Heart left ventricle (tissue), 16 donors: Measurements from ENCODE around the gene SHROOM1. TPM values are rescaled to one million over a fixed set of nuclear protein-coding genes. Genes with fewer than 3 reads are reported as not detected.

Source experiments
- ATAC-seq, 4 donors: fragments of 200-7000 bp; cut with Tn5 transposase; one replicate each; pipeline ENCODE4 v1.9.1; 2020 to 2022; ENCODE audit warnings: moderate library complexity in 4 of 4, mild to moderate bottlenecking in 3 of 4, moderate number of reproducible peaks in 1 of 4
- DNase-seq, 5 donors: peaks; one replicate each; pipeline ENCODE4 v3.0.0-alpha.2; 2020
- H3K27ac ChIP-seq, 12 donors: fragments of 200-600 bp; sonication (generic) in 4 of 12; one replicate each; pipeline versions ENCODE4 v1.5.0 to v1.8.0; 2016 to 2022; ENCODE audit warnings: mild to moderate bottlenecking in 2 of 12
- H3K27me3 ChIP-seq, 9 donors: fragments of 200-600 bp; sonication (generic) in 2 of 9; one replicate each; pipeline versions ENCODE4 v1.5.1 to v1.8.0; 2016 to 2022; ENCODE audit warnings: mild to moderate bottlenecking in 3 of 9
- H3K36me3 ChIP-seq, 9 donors: fragments of 200-600 bp; sonication (generic) in 2 of 9; one replicate each; pipeline versions ENCODE4 v1.5.0 to v1.8.0; 2018 to 2022; ENCODE audit warnings: mild to moderate bottlenecking in 2 of 9
- H3K4me1 ChIP-seq, 12 donors: fragments of 200-600 bp; sonication (generic) in 4 of 12; one replicate each; pipeline versions ENCODE4 v1.5.0 to v1.8.0; 2016 to 2022; ENCODE audit warnings: mild to moderate bottlenecking in 3 of 12
- H3K4me3 ChIP-seq, 12 donors: fragments of 200-600 bp; sonication (generic) in 4 of 12; one replicate each; pipeline versions ENCODE4 v1.5.0 to v1.8.0; 2017 to 2022; ENCODE audit warnings: mild to moderate bottlenecking in 9 of 12, moderate library complexity in 4 of 12
- H3K9me3 ChIP-seq, 12 donors: fragments of 200-600 bp; sonication (generic) in 4 of 12; one replicate each; pipeline versions ENCODE4 v1.5.0 to v1.8.0; 2016 to 2022; ENCODE audit warnings: mild to moderate bottlenecking in 1 of 12
- POLR2A ChIP-seq, 2 donors: fragments of 450-650 bp; IDR thresholded peaks; one replicate each; pipeline ENCODE4 v1.6.1; 2017; ENCODE audit warnings: antibody characterized with exemption in 2 of 2, mild to moderate bottlenecking in 2 of 2, moderate library complexity in 2 of 2
- WGBS, 4 donors: extraction: QIAGEN DNeasy Blood & Tissue Kit in 2 of 4; methylation state at CpG; one replicate each; pipeline versions ENCODE4 v1.1.5 to v1.1.7; 2013 to 2018; 5-methylcytosine and 5-hydroxymethylcytosine counted together
- intact Hi-C, 10 donors: fragments of 100-400 bp; cut with DNase I; formaldehyde crosslinking; loops; one replicate each; pipeline versions ENCODE4 v1.11.1 to v1.14.2; 2022
- polyA plus RNA-seq, 2 donors: library from polyadenylated mRNA; stranded (reverse); fragments of 200-250 nt; gene quantifications; one replicate each; pipeline ENCODE4 v1.2.3, GENCODE V29; 2013
- total RNA-seq, 9 donors: library from RNA; depleted of rRNA in 2 of 9; stranded (reverse); fragments of >200 nt in 2 of 9; fragmentation: NEBNext Ultra II Directional in 3 of 9; extraction: Animal tissue kit (Norgen Biotek cat#: 25700) in 3 of 9; gene quantifications; one replicate each; pipeline versions ENCODE4 v1.1.0 to v1.2.4, GENCODE V29; 2016 to 2023
- TF ChIP-seq, protein P1 (sequence below), 12 donors: fragments of 200-600 bp; sonication (generic) in 4 of 12; IDR thresholded peaks; one replicate each; pipeline versions ENCODE4 v1.5.0 to v1.8.0; 2018 to 2022; ENCODE audit warnings: antibody characterized with exemption in 12 of 12, mild to moderate bottlenecking in 5 of 12
- donor health status: ischemic (EF 13 %, LVEDD 7.1; RV severe dilation, severe dysfunction).
- donor health status: healthy with polysubstance abuse.
- donor health status: DM: no; HTN: yes; CAD: no.
- donor health status: DM: no; HTN: no; CAD: no.
- donor health status: ischemic (EF 25% LVEDD 6.9; RV normal size, moderate dysfunction).
- donor health status: ischemic (EF 25% LVEDD 5.7; RV mildly dilated, moderate dysfunction).
- donor health status: healthy.
- donor health status: DM: yes; HTN: yes; CAD: no.
- donor health status: ischemic (EF 35%, LVEDD 5.7; RV mildly dilated, moderate dysfunction).
- donor health status: nonischemic (EF 11% LVEDD 7.7; RV severe dilation, severe dysfunction).
- donor health status: DM: yes; HTN: yes; CAD: no.
- donor health status: PGD.
- donor health status: ischemic (EF 29% LVEDD 5.4; RV normal size, mild dysfunction).
- donor health status: nonischemic (EF 23%, LVEDD 6.1; RV moderate dilation, normal function).

Gene SHROOM1
- total and polyA plus RNA-seq, 11 donors = 2.0 to 6.8 (median 4.7) TPM

DNA sequence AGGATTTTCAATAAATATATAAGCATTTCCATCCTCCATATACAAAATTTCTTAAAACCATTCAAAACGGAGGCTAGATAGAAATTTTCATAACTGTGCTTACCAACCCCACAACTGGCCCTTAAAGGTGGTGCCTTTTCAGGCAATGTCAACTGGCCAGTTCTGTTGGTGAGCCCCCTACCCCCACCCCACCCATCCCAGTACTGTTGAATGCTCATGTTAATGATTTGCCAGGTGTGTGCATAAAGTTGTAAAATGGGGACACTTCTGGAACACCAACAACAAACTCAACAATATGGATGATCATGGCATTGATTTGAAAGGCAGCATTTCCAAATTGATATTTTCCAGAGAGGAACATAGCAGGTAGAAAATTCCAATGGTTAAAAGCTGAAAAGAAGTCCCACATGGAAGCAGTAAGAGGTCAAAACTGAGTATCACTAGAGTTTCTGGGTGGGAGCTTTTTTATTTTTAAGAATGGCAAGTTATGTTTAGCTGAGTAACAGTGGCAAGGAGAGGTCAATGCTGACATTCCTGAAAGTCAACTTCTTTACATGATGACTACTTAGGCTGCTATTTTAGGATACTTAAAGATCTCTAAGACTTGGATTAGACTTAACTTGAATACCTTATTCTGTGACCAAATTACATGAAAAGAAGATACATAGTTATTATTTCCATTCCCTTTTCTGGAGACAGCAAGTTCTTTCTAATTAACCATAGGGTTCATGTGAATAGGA is 45.7 kb upstream of the SHROOM1 start:
- DNase-seq (no peak), ATAC-seq (no peak)
- no peaks in the 10 kb centered on the region for H3K9me3 ChIP-seq
- no peak for TF ChIP-seq POLR2A (IDR thresholded peaks at IDR 0.05)
- TF ChIP-seq, protein P1, sequence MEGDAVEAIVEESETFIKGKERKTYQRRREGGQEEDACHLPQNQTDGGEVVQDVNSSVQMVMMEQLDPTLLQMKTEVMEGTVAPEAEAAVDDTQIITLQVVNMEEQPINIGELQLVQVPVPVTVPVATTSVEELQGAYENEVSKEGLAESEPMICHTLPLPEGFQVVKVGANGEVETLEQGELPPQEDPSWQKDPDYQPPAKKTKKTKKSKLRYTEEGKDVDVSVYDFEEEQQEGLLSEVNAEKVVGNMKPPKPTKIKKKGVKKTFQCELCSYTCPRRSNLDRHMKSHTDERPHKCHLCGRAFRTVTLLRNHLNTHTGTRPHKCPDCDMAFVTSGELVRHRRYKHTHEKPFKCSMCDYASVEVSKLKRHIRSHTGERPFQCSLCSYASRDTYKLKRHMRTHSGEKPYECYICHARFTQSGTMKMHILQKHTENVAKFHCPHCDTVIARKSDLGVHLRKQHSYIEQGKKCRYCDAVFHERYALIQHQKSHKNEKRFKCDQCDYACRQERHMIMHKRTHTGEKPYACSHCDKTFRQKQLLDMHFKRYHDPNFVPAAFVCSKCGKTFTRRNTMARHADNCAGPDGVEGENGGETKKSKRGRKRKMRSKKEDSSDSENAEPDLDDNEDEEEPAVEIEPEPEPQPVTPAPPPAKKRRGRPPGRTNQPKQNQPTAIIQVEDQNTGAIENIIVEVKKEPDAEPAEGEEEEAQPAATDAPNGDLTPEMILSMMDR (IDR thresholded peaks at IDR 0.05) = no peak
- no peaks in the 10 kb centered on the region for H3K27me3 ChIP-seq
- peaks cover 0 to 74% (median 59%) of the 10 kb centered on the region in 9 donors for H3K36me3 ChIP-seq
- no peak overlapping the region for H3K4me3 ChIP-seq
- H3K27ac ChIP-seq = peak overlapping the region in 8 of 12 donors; percentile 3 to 63 (median 26)
- 89 to 95% (median 92%) methylated on average over 1 of the region's 1 CpG for WGBS, 4 donors
- H3K4me1 ChIP-seq = peaks cover 0 to 51% (median 26%) of the 10 kb centered on the region in 12 donors
- intact Hi-C loops = no loop called here

GRCh38 chr5:132873930-132874271 is 43.5 kb upstream of the SHROOM1 start:
- ATAC-seq (no peak), DNase-seq (no peak)
- no peaks in the 10 kb centered on the region for H3K27me3 ChIP-seq
- peak overlapping the region in 8 of 12 donors; percentile 3 to 87 (median 62) for H3K27ac ChIP-seq
- WGBS, 4 donors = 92 to 100% (median 95%) methylated on average over 3 of the region's 3 CpGs
- peaks cover 0 to 74% (median 59%) of the 10 kb centered on the region in 9 donors for H3K36me3 ChIP-seq
- no peak for TF ChIP-seq POLR2A (IDR thresholded peaks at IDR 0.05)
- TF ChIP-seq, protein P1 (IDR thresholded peaks at IDR 0.05) = no peak
- intact Hi-C loops = no loop called here
- no peak overlapping the region for H3K4me3 ChIP-seq
- peaks cover 0 to 53% (median 26%) of the 10 kb centered on the region in 12 donors for H3K4me1 ChIP-seq
- H3K9me3 ChIP-seq = no peaks in the 10 kb centered on the region

- Histone ChIP-seq H3K27me3 (no peaks in the 10 kb centered on the region), H3K9me3 (no peaks in the 10 kb centered on the region), H3K36me3 (peaks cover 0 to 74% (median 59%) of the 10 kb centered on the region in 9 donors), H3K27ac (peak within 1 kb of the TSS in 11 of 12 donors; percentile 1 to 87 (median 54)), H3K4me3 (no peak within 1 kb of the TSS), H3K4me1 (peaks cover 0 to 56% (median 27%) of the 10 kb centered on the region in 12 donors)
- ATAC-seq (peak; percentile 26 to 73 (median 36)), DNase-seq (peak in 1 of 5 donors; percentile 13)
- TF ChIP-seq, protein P1 (IDR thresholded peaks at IDR 0.05) = no peak
- TF ChIP-seq POLR2A (IDR thresholded peaks at IDR 0.05) = no peak
- intact Hi-C loops = no loop called here
- WGBS, 4 donors = 47 to 55% (median 50%) methylated on average over 6 of the region's 6 CpGs
Observed at GRCh38 chr5:132873119-132873929, 42.9 kb upstream of the SHROOM1 start, which contains the start of gene LEAP2. Gene LEAP2, plus strand, starts transcription at chr5:132873668. Its CDS starts 27 bp downstream, at chr5:132873695.

GRCh38 chr5:132872788-132873118 is 42.3 kb upstream of the SHROOM1 start:
- H3K27ac ChIP-seq = peak overlapping the region in 10 of 12 donors; percentile 1 to 87 (median 56)

More at GRCh38 chr5:132872788-132873118, 42.3 kb upstream of the SHROOM1 start:
- intact Hi-C loops = no loop called here
- DNase-seq = no peak
- 75 to 92% (median 83%) methylated on average over 1 of the region's 1 CpG for WGBS, 4 donors
- H3K27me3 ChIP-seq = no peaks in the 10 kb centered on the region
- peaks cover 0 to 57% (median 24%) of the 10 kb centered on the region in 12 donors for H3K4me1 ChIP-seq
- no peaks in the 10 kb centered on the region for H3K9me3 ChIP-seq
- no peak for TF ChIP-seq POLR2A (IDR thresholded peaks at IDR 0.05)
- TF ChIP-seq, protein P1 (IDR thresholded peaks at IDR 0.05) = no peak
- H3K36me3 ChIP-seq = peaks cover 0 to 74% (median 60%) of the 10 kb centered on the region in 9 donors
- ATAC-seq = peak in 1 of 4 donors; percentile 2
- no peak overlapping the region for H3K4me3 ChIP-seq
